PC-9 (cell line): ENCODE data around the gene VENTX. TPM values are rescaled to one million over a fixed set of nuclear protein-coding genes. Genes with fewer than 3 reads are reported as not detected.

Source experiments
- BruUV-seq: library from RNA; stranded (reverse); fragments of 400-500 nt; replicated peaks from 2 replicates; lab custom pipeline; 2021; lab: Mats Ljungman, UMichigan
- CTCF ChIA-PET: fragments of 300-600 bp; sonication (Branson Sonifier 250); formaldehyde crosslinking; loops from one replicate; lab custom pipeline; 2022; ENCODE audit warnings: antibody characterized with exemption; lab: Charles Lee
- POLR2A ChIA-PET: fragments of 300-600 bp; sonication (Branson Sonifier 250); formaldehyde crosslinking; loops from one replicate; lab custom pipeline; 2022; ENCODE audit warnings: antibody characterized with exemption; ENCODE audit not compliant: unreplicated experiment; lab: Charles Lee
- DNase-seq, 2 experiments: peaks; one replicate each; pipeline versions ENCODE4 v3.0.0 to v3.0.0-alpha.2; 2015 to 2022; ENCODE audit warnings: mixed read lengths in 1 of 2
- H2AFZ ChIP-seq: fragments of 200-600 bp; sonication (generic); 2 replicates; pipeline ENCODE4 v1.8.1; 2017; ENCODE audit warnings: antibody characterized with exemption
- H3F3A ChIP-seq: fragments of 200-600 bp; sonication (generic); 2 replicates; pipeline ENCODE4 v1.8.1; 2017; ENCODE audit warnings: antibody characterized with exemption, mild to moderate bottlenecking, low read depth; ENCODE audit not compliant: insufficient read depth
- H3K27ac ChIP-seq: fragments of 200-600 bp; sonication (generic); 2 replicates; pipeline ENCODE4 v1.6.1; 2016; ENCODE audit warnings: mixed run types
- H3K27me3 ChIP-seq: fragments of 200-600 bp; sonication (generic); 2 replicates; pipeline ENCODE4 v1.6.1; 2016; ENCODE audit warnings: low read depth, mixed run types; ENCODE audit not compliant: insufficient read depth
- H3K36me3 ChIP-seq: fragments of 200-600 bp; sonication (generic); 2 replicates; pipeline ENCODE4 v1.6.1; 2016; ENCODE audit warnings: low read depth, mixed run types
- H3K4me1 ChIP-seq: fragments of 200-600 bp; sonication (generic); replicated peaks from 2 replicates; pipeline ENCODE4 v1.6.1; 2016; ENCODE audit warnings: mixed run types; ENCODE audit not compliant: insufficient read depth
- H3K4me2 ChIP-seq: fragments of 200-600 bp; sonication (generic); 2 replicates; pipeline ENCODE4 v1.6.1; 2017; ENCODE audit warnings: mixed run types
- H3K4me3 ChIP-seq: fragments of 200-600 bp; sonication (generic); 2 replicates; pipeline ENCODE4 v1.6.1; 2016; ENCODE audit warnings: mixed run types
- H3K79me2 ChIP-seq: fragments of 200-600 bp; sonication (generic); 2 replicates; pipeline ENCODE4 v1.6.1; 2017; ENCODE audit warnings: low read depth, mixed run types
- H3K9me2 ChIP-seq: fragments of 200-600 bp; sonication (generic); 2 replicates; pipeline ENCODE4 v1.8.1; 2017; ENCODE audit warnings: mild to moderate bottlenecking; ENCODE audit not compliant: insufficient read depth
- H3K9me3 ChIP-seq: fragments of 200-600 bp; sonication (generic); 2 replicates; pipeline ENCODE4 v1.8.1; 2016; ENCODE audit warnings: low read depth; ENCODE audit not compliant: insufficient read depth
- H4K20me1 ChIP-seq: fragments of 200-600 bp; sonication (generic); 2 replicates; pipeline ENCODE4 v1.8.1; 2017; ENCODE audit not compliant: insufficient read depth
- EZH2 ChIP-seq: fragments of 200-600 bp; sonication (generic); IDR thresholded peaks from 2 replicates; pipeline ENCODE4 v1.8.0; 2017; ENCODE audit warnings: antibody characterized with exemption, low read depth
- intact Hi-C: fragments of 100-400 bp; cut with micrococcal nuclease; formaldehyde crosslinking; loops from one replicate; pipeline ENCODE4 v1.10.0; 2022; ENCODE audit not compliant: unreplicated experiment
- total RNA-seq: library from RNA; stranded (reverse); gene quantifications from 2 replicates; pipeline ENCODE4 v1.2.3, GENCODE V29; 2021
- TF ChIP-seq, protein P1 (sequence below): fragments of 200-600 bp; sonication (generic); conservative IDR thresholded peaks from 2 replicates; pipeline ENCODE4 v1.6.1; 2017; ENCODE audit warnings: mixed run types, antibody characterized with exemption, mild to moderate bottlenecking, moderate library complexity

Gene VENTX
- total RNA-seq, 1 experiment from 2014 or later: not detected

GRCh38 chr10:133245439-133246235 lies 8.0 kb downstream of the VENTX start:
- CTCF ChIA-PET: no interaction called here
- H3K27ac ChIP-seq: no peak overlapping the region
- no TSS peak for BruUV-seq
- no peaks in the 10 kb centered on the region for H3K79me2 ChIP-seq
- H3K4me3 ChIP-seq: no peak overlapping the region
- no peaks in the 10 kb centered on the region for H3K4me1 ChIP-seq
- no peaks in the 10 kb centered on the region for H3K36me3 ChIP-seq
- no peaks in the 10 kb centered on the region for H3K9me2 ChIP-seq
- H4K20me1 ChIP-seq: no peaks in the 10 kb centered on the region
- no peak overlapping the region for H3K4me2 ChIP-seq
- TF ChIP-seq, protein P1, sequence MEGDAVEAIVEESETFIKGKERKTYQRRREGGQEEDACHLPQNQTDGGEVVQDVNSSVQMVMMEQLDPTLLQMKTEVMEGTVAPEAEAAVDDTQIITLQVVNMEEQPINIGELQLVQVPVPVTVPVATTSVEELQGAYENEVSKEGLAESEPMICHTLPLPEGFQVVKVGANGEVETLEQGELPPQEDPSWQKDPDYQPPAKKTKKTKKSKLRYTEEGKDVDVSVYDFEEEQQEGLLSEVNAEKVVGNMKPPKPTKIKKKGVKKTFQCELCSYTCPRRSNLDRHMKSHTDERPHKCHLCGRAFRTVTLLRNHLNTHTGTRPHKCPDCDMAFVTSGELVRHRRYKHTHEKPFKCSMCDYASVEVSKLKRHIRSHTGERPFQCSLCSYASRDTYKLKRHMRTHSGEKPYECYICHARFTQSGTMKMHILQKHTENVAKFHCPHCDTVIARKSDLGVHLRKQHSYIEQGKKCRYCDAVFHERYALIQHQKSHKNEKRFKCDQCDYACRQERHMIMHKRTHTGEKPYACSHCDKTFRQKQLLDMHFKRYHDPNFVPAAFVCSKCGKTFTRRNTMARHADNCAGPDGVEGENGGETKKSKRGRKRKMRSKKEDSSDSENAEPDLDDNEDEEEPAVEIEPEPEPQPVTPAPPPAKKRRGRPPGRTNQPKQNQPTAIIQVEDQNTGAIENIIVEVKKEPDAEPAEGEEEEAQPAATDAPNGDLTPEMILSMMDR: no peak
- TF ChIP-seq EZH2: no peak
- DNase-seq: no peak
- H3F3A ChIP-seq: no peaks in the 10 kb centered on the region
- intact Hi-C loops: no loop called here
- no peaks in the 10 kb centered on the region for H3K9me3 ChIP-seq
- H2AFZ ChIP-seq: no peak overlapping the region
- POLR2A ChIA-PET: no interaction called here
- H3K27me3 ChIP-seq: peaks cover 4% of the 10 kb centered on the region; the same call in 1 of the 2 replicates

DNA sequence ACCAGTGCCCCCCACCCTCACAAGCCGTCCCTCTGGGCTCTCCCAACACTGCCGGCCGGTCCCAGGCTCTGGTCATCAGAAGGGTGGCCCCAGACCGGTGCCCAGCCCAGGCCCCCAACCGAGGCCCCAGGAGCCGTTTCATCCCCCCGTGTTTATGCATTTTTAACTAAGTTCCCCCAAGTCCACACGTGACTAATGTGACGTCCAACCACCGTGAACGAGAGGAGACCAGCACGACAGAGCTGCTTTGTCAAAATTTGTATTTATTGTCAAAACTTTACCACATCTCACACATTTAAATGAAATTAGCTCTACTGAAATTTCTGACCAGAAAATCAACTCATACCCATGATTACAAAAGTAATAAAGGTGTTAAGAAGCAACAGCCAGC lies 8.6 kb downstream of the VENTX start:
- Histone ChIP-seq H4K20me1 (no peaks in the 10 kb centered on the region), H3K4me1 (no peaks in the 10 kb centered on the region), H3K9me3 (no peaks in the 10 kb centered on the region), H3K27me3 (peaks cover 4% of the 10 kb centered on the region; the same call in 1 of the 2 replicates), H3K79me2 (no peaks in the 10 kb centered on the region), H3K9me2 (no peaks in the 10 kb centered on the region), H3K27ac (no peak overlapping the region), H3F3A (no peaks in the 10 kb centered on the region), H3K36me3 (no peaks in the 10 kb centered on the region), H2AFZ (no peak overlapping the region), H3K4me3 (no peak overlapping the region), H3K4me2 (no peak overlapping the region)
- no TSS peak for BruUV-seq
- ChIA-PET POLR2A (no interaction called here), CTCF (no interaction called here)
- no peak for TF ChIP-seq EZH2
- TF ChIP-seq, protein P1: no peak
- intact Hi-C loops: no loop called here
- no peak for DNase-seq

DNA sequence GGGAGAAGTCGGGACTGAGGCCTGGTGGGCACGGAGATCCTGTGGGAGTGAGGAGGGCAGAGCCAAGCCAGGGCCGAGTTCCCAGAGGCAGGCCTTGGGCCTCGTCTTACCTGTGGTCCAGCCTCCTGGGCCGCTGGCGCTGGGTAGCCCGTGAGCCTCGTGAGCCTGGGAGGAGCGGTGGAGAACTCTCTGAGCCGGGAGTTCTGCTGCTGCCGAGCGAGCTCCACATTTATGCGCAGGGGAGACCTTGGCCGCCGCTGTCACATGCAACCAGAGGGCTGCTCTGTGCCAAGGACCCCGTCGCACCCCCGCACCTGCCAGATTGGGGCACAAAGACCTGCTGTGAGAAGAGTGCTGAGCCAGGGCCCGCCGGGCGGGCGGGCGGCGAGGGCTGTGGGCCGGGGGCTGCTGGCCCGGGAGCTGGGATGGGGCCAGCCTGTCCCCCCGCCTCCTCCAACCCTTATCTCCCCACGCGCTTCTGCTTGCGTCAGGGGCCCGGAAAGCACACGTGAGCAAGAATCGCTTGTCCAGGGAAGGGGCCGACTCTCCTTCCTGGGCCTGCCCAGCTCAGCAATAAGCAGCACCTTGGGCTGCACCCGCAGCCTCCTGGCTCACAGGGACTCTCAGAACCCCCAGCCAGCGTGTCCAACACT lies 10.2 kb downstream of the VENTX start:
- H4K20me1 ChIP-seq: no peaks in the 10 kb centered on the region
- H3K4me3 ChIP-seq: no peak overlapping the region
- H3K27me3 ChIP-seq: peaks cover 4% of the 10 kb centered on the region; the same call in 1 of the 2 replicates
- no peak overlapping the region for H2AFZ ChIP-seq
- POLR2A ChIA-PET: no interaction called here
- H3K9me2 ChIP-seq: no peaks in the 10 kb centered on the region
- no peak overlapping the region for H3K4me2 ChIP-seq
- H3K9me3 ChIP-seq: no peaks in the 10 kb centered on the region
- H3K27ac ChIP-seq: no peak overlapping the region
- no peaks in the 10 kb centered on the region for H3K36me3 ChIP-seq
- CTCF ChIA-PET: no interaction called here
- no peaks in the 10 kb centered on the region for H3F3A ChIP-seq
- BruUV-seq: no TSS peak
- no peaks in the 10 kb centered on the region for H3K4me1 ChIP-seq
- intact Hi-C loops: no loop called here
- DNase-seq: no peak
- TF ChIP-seq, protein P1: no peak
- no peak for TF ChIP-seq EZH2
- no peaks in the 10 kb centered on the region for H3K79me2 ChIP-seq
